AG09309 (cell line): ENCODE results near the gene S100A10.

Experiments used
- DNase-seq: peaks from one replicate; pipeline ENCODE4 v3.0.0-alpha.2; 2010; ENCODE audit warnings: low read depth
- H3K4me3 ChIP-seq: 2 replicates; pipeline ENCODE4 v1.5.1; 2011; ENCODE audit warnings: mild to moderate bottlenecking, low read depth, low read length, moderate library complexity; ENCODE audit not compliant: control insufficient read depth
- TF ChIP-seq, protein P1 (sequence below): IDR thresholded peaks from 2 replicates; pipeline ENCODE4 v1.5.1; 2011; ENCODE audit warnings: mild to moderate bottlenecking, low read depth, low read length, inconsistent platforms; ENCODE audit not compliant: insufficient read depth, control insufficient read depth; ENCODE audit errors: missing control alignments

Gene S100A10

DNA sequence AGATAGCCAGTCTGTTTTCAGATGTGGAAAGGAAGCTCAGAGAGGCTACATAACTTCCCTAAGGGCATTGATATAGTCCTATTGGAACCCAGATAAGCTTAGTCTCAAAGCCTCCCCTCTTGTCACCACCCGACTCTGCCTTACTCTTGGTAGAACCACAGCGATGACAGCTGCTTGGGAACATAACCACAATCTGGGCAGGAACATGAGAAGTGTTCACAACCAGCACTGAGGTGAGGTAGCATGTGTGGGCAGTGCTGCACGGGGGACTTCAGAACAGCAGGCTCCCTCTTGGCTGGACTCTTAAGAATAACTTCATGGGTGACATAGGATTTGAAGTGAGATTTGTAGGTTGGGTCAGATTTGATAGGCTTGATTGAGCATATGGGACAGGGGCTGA, 9.3 kb upstream of the S100A10 start:
- TF ChIP-seq, protein P1, sequence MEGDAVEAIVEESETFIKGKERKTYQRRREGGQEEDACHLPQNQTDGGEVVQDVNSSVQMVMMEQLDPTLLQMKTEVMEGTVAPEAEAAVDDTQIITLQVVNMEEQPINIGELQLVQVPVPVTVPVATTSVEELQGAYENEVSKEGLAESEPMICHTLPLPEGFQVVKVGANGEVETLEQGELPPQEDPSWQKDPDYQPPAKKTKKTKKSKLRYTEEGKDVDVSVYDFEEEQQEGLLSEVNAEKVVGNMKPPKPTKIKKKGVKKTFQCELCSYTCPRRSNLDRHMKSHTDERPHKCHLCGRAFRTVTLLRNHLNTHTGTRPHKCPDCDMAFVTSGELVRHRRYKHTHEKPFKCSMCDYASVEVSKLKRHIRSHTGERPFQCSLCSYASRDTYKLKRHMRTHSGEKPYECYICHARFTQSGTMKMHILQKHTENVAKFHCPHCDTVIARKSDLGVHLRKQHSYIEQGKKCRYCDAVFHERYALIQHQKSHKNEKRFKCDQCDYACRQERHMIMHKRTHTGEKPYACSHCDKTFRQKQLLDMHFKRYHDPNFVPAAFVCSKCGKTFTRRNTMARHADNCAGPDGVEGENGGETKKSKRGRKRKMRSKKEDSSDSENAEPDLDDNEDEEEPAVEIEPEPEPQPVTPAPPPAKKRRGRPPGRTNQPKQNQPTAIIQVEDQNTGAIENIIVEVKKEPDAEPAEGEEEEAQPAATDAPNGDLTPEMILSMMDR: no peak
- DNase-seq: no peak
- H3K4me3 ChIP-seq: no peak overlapping the region

DNA sequence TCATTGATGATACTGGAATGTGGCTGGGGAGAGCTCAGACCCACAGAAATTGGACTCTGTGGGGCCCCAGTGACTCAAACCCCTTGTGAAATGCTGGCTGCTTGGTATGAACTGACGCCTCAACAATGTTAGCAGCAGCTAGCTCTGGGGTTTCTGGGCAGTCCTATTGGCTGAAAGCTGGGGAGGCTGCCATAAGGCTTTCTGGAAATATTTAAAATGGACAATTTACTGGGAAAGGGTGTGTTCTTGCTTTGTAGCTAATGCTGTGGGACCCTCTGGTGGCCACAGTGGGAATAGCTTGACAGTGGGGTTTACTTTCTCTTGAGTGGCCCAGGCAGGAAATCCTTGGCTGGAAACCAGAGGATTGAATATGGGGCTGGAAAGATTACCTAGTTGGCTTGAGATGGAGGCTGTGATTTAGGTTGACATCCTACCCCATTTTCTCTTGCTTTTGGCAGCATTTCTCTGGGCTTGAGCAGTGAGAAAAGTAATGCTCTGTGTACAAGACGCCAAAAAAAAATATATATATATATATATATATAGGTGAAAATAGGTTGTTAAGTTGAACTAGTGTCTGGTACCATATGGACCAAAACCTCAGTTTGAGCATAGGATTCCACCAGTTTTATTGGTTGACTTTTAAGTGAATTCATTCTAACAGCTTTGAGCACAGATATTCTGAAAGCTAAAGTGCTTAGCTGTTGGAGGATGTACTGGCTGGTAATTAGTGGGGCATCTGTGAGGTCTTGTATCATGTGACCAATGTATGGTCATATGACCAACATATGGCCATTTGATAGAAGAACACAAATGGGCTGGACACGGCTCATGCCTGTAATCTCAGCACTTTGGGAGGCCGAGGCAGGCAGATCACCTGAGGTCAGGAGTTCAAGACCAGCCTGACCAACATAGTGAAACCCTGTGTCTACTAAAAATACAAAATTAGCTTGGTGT, 8.2 kb upstream of the S100A10 start:
- TF ChIP-seq, protein P1: peak; percentile 93
- DNase-seq: peak; percentile 99
- no peak overlapping the region for H3K4me3 ChIP-seq

DNA sequence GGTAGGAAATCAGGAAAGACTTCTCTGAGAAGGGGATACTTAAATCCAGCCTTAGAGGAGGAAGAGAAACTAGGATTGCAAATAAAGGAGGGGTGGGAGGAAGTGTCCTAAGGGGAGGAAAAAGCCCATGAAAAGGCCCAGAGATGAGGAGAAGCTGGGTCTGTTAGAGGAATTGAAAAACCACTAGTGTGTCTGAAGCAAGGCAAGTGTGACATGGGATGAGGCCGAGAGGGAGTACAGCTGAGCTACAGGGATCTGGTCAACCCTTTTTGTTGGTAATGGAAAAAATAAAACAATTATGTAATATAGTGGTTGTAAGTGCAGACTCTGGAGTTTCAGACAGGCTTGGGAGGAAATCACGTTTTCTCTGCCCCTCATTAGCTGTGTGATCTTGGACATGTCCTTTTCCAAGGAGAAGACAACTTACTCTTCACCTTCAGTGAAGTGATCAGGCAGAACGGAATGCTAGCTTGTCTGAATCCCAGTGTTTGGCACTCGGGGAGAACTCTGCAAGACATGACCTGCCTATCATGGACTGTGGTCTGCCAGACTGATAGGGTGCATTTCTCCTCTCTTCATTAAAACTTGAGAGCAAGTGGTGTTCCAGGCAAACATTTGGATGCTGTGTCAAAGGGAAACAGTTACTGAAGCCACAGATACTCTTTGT, 7.4 kb upstream of the S100A10 start:
- TF ChIP-seq, protein P1: no peak
- no peak for DNase-seq
- H3K4me3 ChIP-seq: no peak overlapping the region

DNA sequence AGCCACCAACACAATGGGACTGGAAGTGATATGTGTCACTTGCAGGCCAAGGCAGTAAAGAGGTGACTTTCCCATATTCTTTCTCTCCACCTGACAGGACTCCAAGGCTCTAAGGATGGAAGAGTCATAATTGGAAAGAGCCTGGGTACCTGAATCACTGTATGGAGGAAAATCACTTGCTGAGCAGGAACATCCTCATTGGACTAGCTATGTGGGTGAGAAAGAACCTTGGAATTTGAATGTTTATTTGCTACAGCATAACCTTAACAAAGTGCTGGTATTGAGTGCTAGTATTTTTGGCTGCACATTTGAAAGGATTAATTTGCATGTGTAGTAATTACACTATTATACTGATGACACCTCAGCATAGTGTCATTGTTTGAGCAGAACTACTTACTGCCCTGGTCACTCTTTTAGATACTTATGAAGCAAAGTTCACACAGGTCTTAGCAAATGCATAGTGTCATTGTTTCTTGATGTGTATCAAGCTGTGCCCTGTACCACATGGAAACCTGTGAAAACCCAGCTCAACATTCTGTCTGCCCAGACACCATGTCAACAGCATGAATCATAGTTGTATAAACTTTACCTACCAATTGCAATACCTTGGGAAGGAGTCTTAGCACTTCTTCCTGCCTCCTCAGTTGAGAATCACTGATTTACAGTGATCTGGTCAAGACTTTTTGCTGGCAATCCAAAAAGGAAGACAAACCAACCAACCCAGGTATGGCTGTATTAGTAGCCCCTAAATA, 5.1 kb upstream of the S100A10 start:
- no peak overlapping the region for H3K4me3 ChIP-seq
- TF ChIP-seq, protein P1: no peak
- DNase-seq: no peak

DNA sequence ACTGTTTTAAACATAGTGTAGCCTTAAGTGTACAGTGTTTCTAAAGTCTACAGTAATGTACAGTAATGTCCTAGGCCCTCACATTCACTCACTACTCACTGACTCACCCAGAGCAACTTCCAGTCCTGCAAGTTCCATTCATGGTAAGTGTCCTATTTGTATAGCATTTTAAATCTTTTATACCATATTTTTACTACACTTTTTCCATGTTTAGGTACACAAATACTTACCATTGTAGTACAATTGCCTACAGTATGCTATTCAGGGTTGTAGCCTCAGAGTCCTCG, 3.6 kb upstream of the S100A10 start:
- no peak overlapping the region for H3K4me3 ChIP-seq
- TF ChIP-seq, protein P1: no peak
- DNase-seq: no peak

DNA sequence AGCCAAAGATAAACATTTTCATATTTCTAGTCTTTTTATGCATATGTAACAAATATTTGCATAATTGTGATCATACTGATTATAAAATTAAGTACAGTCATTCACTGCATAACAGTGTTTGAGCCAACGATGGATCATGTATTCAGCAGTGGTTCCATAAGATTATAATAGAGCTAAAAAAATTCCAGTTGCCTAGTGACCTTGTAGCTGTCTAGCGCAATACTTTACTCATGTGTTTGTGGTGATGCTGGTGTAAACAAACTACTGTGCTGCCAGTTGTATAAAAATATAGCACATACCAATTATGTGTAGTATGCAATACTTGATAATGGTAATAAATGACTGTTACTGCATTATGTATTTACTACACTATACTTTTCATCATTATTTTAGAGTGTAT, 2.1 kb upstream of the S100A10 start:
- DNase-seq: no peak
- TF ChIP-seq, protein P1: no peak
- no peak overlapping the region for H3K4me3 ChIP-seq
